Endothelial cell (in vitro differentiated cells): Measurements from ENCODE around the gene EDIL3. TPM values are rescaled to one million over a fixed set of nuclear protein-coding genes. Genes with fewer than 3 reads are reported as not detected.

Experiments
- DNase-seq: peaks from one replicate; pipeline ENCODE4 v3.0.0; 2021; ENCODE audit warnings: low spot score
- H3K27ac Mint-ChIP-seq: one replicate; pipeline ENCODE4 v1.8.0; 2021; ENCODE audit warnings: mixed read lengths, inconsistent platforms; ENCODE audit not compliant: unreplicated experiment
- H3K27me3 Mint-ChIP-seq: one replicate; pipeline ENCODE4 v1.8.0; 2021; ENCODE audit warnings: mild to moderate bottlenecking, moderate library complexity, mixed read lengths, inconsistent platforms; ENCODE audit not compliant: unreplicated experiment
- H3K36me3 Mint-ChIP-seq: one replicate; pipeline ENCODE4 v1.8.0; 2021; ENCODE audit warnings: mild to moderate bottlenecking, low read depth, mixed read lengths, inconsistent platforms; ENCODE audit not compliant: unreplicated experiment
- H3K4me1 Mint-ChIP-seq: one replicate; pipeline ENCODE4 v1.8.0; 2021; ENCODE audit warnings: mild to moderate bottlenecking, mixed read lengths, inconsistent platforms; ENCODE audit not compliant: unreplicated experiment
- H3K4me3 Mint-ChIP-seq: one replicate; pipeline ENCODE4 v1.8.0; 2021; ENCODE audit warnings: mild to moderate bottlenecking, mixed read lengths, inconsistent platforms; ENCODE audit not compliant: unreplicated experiment
- H3K9me3 Mint-ChIP-seq: one replicate; pipeline ENCODE4 v1.8.0; 2021; ENCODE audit warnings: mixed read lengths, inconsistent platforms; ENCODE audit not compliant: unreplicated experiment
- total RNA-seq: library from RNA; stranded (reverse); fragmentation: NEBNext Ultra II Directional; extraction: Animal tissue kit (Norgen Biotek cat#: 25700); gene quantifications from one replicate; pipeline ENCODE4 v1.2.1, GENCODE V29; 2021; ENCODE audit not compliant: unreplicated experiment
- TF ChIP-seq, protein P1 (sequence below): fragments of 200-600 bp; sonication (generic); IDR thresholded peaks from one replicate; pipeline ENCODE4 v1.5.0; 2021; ENCODE audit warnings: antibody characterized with exemption; ENCODE audit not compliant: unreplicated experiment

Gene EDIL3
- total RNA-seq, 1 donor from 2014 or later, result 74.6 TPM

DNA sequence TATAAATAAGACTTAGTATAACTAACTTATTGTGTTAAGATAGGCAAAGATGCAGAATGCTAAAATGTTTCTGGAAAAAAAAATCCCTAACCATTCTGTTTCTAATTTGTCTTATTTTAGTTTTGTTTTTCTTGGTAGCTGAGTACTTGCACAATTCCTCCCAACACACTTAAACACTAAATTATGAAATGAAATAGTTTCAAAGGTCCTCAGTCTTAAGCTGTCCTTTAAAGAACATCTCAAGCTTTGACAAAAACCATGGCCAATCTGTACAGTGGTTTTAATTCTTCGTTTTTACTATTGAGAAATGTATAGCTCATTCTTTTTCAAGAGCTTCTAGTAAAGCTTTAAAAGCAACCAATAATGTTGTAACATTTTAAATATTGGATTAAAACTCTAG lies 171.5 kb downstream of the EDIL3 start:
- TF ChIP-seq, protein P1, sequence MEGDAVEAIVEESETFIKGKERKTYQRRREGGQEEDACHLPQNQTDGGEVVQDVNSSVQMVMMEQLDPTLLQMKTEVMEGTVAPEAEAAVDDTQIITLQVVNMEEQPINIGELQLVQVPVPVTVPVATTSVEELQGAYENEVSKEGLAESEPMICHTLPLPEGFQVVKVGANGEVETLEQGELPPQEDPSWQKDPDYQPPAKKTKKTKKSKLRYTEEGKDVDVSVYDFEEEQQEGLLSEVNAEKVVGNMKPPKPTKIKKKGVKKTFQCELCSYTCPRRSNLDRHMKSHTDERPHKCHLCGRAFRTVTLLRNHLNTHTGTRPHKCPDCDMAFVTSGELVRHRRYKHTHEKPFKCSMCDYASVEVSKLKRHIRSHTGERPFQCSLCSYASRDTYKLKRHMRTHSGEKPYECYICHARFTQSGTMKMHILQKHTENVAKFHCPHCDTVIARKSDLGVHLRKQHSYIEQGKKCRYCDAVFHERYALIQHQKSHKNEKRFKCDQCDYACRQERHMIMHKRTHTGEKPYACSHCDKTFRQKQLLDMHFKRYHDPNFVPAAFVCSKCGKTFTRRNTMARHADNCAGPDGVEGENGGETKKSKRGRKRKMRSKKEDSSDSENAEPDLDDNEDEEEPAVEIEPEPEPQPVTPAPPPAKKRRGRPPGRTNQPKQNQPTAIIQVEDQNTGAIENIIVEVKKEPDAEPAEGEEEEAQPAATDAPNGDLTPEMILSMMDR, result no peak
- DNase-seq, result no peak
- Mint-ChIP-seq H3K27me3 (peaks cover 1% of the 10 kb centered on the region), H3K9me3 (no peaks in the 10 kb centered on the region), H3K36me3 (no peaks in the 10 kb centered on the region), H3K27ac (no peak overlapping the region), H3K4me3 (no peak overlapping the region), H3K4me1 (no peaks in the 10 kb centered on the region)

DNA sequence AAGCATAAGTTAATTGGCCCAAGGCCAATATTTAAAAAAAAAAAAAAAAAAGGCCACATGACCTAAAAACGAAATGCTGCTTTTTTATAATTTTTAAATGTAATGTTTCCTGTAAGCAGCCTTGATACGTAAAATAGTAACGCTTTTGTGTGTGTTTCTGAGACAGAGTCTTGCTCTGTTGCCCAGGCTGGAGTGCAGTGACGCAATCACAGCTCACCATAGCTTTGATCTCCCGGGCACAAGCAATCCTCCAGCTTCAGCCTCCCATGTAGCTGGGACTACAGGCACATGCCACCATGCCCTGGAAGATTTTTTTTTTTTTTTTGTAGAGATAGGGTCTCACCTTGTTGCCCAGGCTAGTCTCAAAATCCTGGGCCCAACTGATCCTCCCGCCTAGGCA lies 179.9 kb downstream of the EDIL3 start:
- no peak overlapping the region for H3K4me3 Mint-ChIP-seq
- TF ChIP-seq, protein P1, result no peak
- H3K9me3 Mint-ChIP-seq, result no peaks in the 10 kb centered on the region
- no peak overlapping the region for H3K27ac Mint-ChIP-seq
- no peaks in the 10 kb centered on the region for H3K27me3 Mint-ChIP-seq
- H3K36me3 Mint-ChIP-seq, result no peaks in the 10 kb centered on the region
- H3K4me1 Mint-ChIP-seq, result no peaks in the 10 kb centered on the region
- DNase-seq, result no peak

DNA sequence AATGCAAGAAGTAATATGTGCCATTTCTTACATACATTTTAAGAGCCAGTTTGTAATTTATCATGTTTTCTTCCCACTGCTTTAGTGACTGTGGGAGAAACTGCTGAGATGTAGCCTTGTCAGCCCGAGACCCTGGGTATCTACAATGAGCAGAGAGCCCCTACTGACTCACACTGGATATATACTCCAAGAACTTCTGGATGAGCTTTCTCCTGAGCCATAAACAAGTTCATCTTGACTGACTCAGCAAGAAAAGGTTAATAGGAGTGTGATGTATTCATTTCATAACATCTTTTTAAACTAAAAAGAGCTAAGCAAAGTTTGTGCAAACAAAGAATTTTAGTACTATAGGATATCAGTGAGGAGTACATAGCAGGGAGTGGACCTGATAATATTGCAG lies 182.5 kb downstream of the EDIL3 start:
- Mint-ChIP-seq H3K27ac (no peak overlapping the region), H3K36me3 (no peaks in the 10 kb centered on the region), H3K4me3 (no peak overlapping the region), H3K27me3 (peaks cover 1% of the 10 kb centered on the region), H3K9me3 (no peaks in the 10 kb centered on the region), H3K4me1 (no peaks in the 10 kb centered on the region)
- DNase-seq, result no peak
- TF ChIP-seq, protein P1, result no peak

DNA sequence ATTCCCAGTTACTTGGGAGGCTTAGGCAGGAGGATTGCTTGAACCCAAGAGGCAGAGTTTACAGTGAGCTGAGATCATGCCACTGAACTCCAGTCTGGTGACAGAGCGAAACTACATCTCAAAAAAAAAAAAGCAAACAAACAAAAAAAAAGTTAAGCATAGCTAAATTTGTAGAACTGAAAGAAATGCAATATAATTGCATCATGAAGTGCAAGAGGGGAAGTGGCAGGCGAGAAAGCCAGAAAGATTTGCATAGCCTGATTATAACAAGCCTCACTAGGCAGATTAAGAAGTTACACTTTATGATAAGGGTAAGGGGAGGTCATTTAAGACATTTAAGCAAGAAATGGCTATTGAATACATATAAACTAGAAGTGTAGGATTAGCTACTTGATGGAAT lies 187.1 kb downstream of the EDIL3 start:
- no peaks in the 10 kb centered on the region for H3K36me3 Mint-ChIP-seq
- DNase-seq, result no peak
- TF ChIP-seq, protein P1, result no peak
- H3K27ac Mint-ChIP-seq, result no peak overlapping the region
- no peaks in the 10 kb centered on the region for H3K4me1 Mint-ChIP-seq
- H3K9me3 Mint-ChIP-seq, result no peaks in the 10 kb centered on the region
- no peak overlapping the region for H3K4me3 Mint-ChIP-seq
- peaks cover 2% of the 10 kb centered on the region for H3K27me3 Mint-ChIP-seq

DNA sequence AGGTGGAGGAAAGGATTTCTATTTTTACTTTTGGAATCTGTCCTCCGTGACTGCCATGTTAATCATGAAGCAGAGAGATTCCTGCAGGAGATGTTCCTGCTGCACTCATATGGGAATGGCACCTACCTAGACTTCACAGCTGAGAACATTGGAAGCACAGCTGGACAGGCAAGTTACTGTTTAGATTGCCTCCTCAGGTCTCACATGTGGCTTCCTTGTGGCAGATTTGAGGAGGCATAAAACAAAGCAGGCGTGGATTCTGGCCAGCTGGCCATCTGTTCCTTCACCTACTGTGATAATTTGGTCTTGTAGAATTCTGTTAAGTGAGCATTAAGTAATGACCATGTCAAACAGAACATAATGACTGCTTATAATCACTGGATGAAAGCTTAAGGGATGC lies 193.4 kb downstream of the EDIL3 start:
- no peaks in the 10 kb centered on the region for H3K9me3 Mint-ChIP-seq
- no peaks in the 10 kb centered on the region for H3K36me3 Mint-ChIP-seq
- no peak for DNase-seq
- TF ChIP-seq, protein P1, result no peak
- no peaks in the 10 kb centered on the region for H3K4me1 Mint-ChIP-seq
- H3K27me3 Mint-ChIP-seq, result no peaks in the 10 kb centered on the region
- no peak overlapping the region for H3K27ac Mint-ChIP-seq
- no peak overlapping the region for H3K4me3 Mint-ChIP-seq
